HG03575 (cell line): ENCODE measurements around the gene ZC3H8.

Experiments used
- ATAC-seq: cut with Tn5 transposase; IDR thresholded peaks from one replicate; pipeline ENCODE4 v1.9.1; 2021; ENCODE audit not compliant: unreplicated experiment, insufficient number of reproducible peaks, low FRiP score; ENCODE audit errors: extremely low read depth

The ZC3H8 gene

GRCh38 chr2:112201696-112202430, 53.0 kb downstream of the ZC3H8 start:
- no peak for ATAC-seq

GRCh38 chr2:112199188-112199587, 55.7 kb downstream of the ZC3H8 start:
- ATAC-seq, result no peak

- ATAC-seq, result no peak
Observed at GRCh38 chr2:112198780-112199179, 56.1 kb downstream of the ZC3H8 start.

GRCh38 chr2:112197868-112198267, 57.0 kb downstream of the ZC3H8 start:
- no peak for ATAC-seq

GRCh38 chr2:112195950-112196349, 58.9 kb downstream of the ZC3H8 start:
- ATAC-seq, result no peak

GRCh38 chr2:112195167-112195766, 59.6 kb downstream of the ZC3H8 start:
- no peak for ATAC-seq

GRCh38 chr2:112194482-112194881, 60.4 kb downstream of the ZC3H8 start:
- ATAC-seq, result no peak

GRCh38 chr2:112194028-112194427, 60.8 kb downstream of the ZC3H8 start:
- no peak for ATAC-seq

GRCh38 chr2:112189001-112189556, 65.8 kb downstream of the ZC3H8 start:
- ATAC-seq, result no peak

- ATAC-seq, result no peak
Observed at GRCh38 chr2:112187805-112188596, 66.8 kb downstream of the ZC3H8 start.

GRCh38 chr2:112187046-112187715, 67.7 kb downstream of the ZC3H8 start:
- no peak for ATAC-seq

- ATAC-seq, result no peak
Observed at GRCh38 chr2:112185131-112185530, 69.7 kb downstream of the ZC3H8 start.

- no peak for ATAC-seq
Observed at GRCh38 chr2:112184121-112184520, 70.7 kb downstream of the ZC3H8 start.

GRCh38 chr2:112183327-112184025, 71.4 kb downstream of the ZC3H8 start:
- ATAC-seq, result no peak

GRCh38 chr2:112182581-112183034, 72.2 kb downstream of the ZC3H8 start:
- ATAC-seq, result no peak

- ATAC-seq, result no peak
Observed at GRCh38 chr2:112181571-112182290, 73.1 kb downstream of the ZC3H8 start.

GRCh38 chr2:112175958-112176573, 78.8 kb downstream of the ZC3H8 start:
- no peak for ATAC-seq

GRCh38 chr2:112175333-112175732, 79.5 kb downstream of the ZC3H8 start:
- no peak for ATAC-seq
